Bronchial epithelial cell (primary cell): ENCODE measurements around the gene GATAD2B. TPM values are rescaled to one million over a fixed set of nuclear protein-coding genes. Genes with fewer than 3 reads are reported as not detected.
"Not testable (repeated sequence)": the region's sequence is repeated elsewhere in the genome, so short reads cannot be mapped to it uniquely, and the experiment has no call there.

ENCODE experiments used
- DNase-seq: peaks from one replicate; pipeline ENCODE4 v3.0.0-alpha.2; 2010; ENCODE audit warnings: low read depth
- FAIRE-seq: peaks from 2 replicates; lab custom pipeline; 2011; peaks lifted over from hg19 to GRCh38; lab: Jason Lieb, UNC
- H3K27me3 ChIP-seq: 2 replicates; pipeline ENCODE4 v1.5.1; 2011; ENCODE audit warnings: low read length; ENCODE audit not compliant: control insufficient read depth, insufficient read depth
- H3K36me3 ChIP-seq: 2 replicates; pipeline ENCODE4 v1.5.1; 2011; ENCODE audit warnings: low read length; ENCODE audit not compliant: control insufficient read depth, insufficient read depth
- H3K4me3 ChIP-seq: 2 replicates; pipeline ENCODE4 v1.5.1; 2011; ENCODE audit warnings: mild to moderate bottlenecking, low read depth, low read length, control low read depth
- total RNA-seq: library from RNA; depleted of rRNA; stranded (reverse); fragments of >200 nt; gene quantifications from 2 replicates; pipeline ENCODE4 v1.2.1, GENCODE V29; 2014
- TF ChIP-seq, protein P1 (sequence below): IDR thresholded peaks from 2 replicates; pipeline ENCODE4 v1.5.1; 2011; ENCODE audit warnings: mild to moderate bottlenecking, moderate library complexity, low read length, control low read depth, inconsistent platforms; ENCODE audit not compliant: insufficient read depth, severe bottlenecking

The GATAD2B gene
- total RNA-seq, 1 donor from 2014 or later, result 1.8 TPM

DNA sequence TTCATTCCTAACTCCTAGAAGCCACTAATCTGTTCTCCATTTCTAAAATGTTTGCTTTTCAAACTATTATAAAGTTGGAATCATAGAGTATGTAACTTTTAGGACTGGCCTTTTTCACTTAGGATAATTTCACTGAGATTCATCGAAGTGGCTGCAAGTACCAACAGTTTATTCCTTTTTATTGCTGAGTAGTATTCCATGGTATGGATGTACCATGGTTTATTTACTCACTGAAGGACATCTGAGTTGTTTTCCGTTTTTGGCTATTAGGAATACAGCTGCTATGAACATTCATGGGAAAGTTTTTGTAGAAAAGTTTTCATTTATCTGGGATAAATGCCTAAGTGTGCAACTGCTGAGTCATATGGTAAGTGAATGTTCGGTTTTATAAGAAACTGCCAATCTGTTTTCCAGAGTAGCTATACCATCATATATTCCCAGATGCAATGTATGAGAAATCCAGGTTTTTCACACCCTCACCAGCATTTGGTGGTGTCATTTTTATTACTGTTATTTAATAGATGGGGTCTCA is 81.2 kb downstream of the GATAD2B start:
- no peak for FAIRE-seq
- DNase-seq, result no peak
- Histone ChIP-seq H3K4me3 (no peak overlapping the region), H3K27me3 (no peaks in the 10 kb centered on the region), H3K36me3 (no peaks in the 10 kb centered on the region)
- TF ChIP-seq, protein P1, sequence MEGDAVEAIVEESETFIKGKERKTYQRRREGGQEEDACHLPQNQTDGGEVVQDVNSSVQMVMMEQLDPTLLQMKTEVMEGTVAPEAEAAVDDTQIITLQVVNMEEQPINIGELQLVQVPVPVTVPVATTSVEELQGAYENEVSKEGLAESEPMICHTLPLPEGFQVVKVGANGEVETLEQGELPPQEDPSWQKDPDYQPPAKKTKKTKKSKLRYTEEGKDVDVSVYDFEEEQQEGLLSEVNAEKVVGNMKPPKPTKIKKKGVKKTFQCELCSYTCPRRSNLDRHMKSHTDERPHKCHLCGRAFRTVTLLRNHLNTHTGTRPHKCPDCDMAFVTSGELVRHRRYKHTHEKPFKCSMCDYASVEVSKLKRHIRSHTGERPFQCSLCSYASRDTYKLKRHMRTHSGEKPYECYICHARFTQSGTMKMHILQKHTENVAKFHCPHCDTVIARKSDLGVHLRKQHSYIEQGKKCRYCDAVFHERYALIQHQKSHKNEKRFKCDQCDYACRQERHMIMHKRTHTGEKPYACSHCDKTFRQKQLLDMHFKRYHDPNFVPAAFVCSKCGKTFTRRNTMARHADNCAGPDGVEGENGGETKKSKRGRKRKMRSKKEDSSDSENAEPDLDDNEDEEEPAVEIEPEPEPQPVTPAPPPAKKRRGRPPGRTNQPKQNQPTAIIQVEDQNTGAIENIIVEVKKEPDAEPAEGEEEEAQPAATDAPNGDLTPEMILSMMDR, result no peak

- not testable (repeated sequence) for H3K27me3 ChIP-seq, H3K4me3 ChIP-seq, H3K36me3 ChIP-seq, FAIRE-seq, DNase-seq
Observed at GRCh38 chr1:153840774-153841173, 82.0 kb downstream of the GATAD2B start.

DNA sequence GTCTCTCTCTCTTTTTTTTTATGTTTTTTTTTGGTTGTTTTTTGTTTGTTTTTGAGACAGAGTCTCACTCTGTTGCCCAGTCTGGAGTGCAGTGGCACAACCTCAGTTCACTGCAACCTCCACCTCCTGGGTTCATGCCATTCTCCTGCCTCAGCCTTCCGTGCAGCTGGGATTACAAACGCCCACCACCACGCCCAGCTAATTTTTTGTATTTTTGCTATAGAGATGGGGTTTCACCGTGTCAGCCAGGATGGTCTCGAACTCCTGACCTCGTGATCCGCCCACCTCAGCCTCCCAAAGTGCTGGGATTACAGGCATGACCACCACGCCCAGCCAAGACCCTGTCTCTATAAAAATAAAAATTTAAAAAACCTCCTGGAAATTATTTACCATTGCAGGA is 88.8 kb downstream of the GATAD2B start:
- H3K36me3 ChIP-seq, FAIRE-seq, DNase-seq, H3K4me3 ChIP-seq, H3K27me3 ChIP-seq: not testable (repeated sequence)

DNA sequence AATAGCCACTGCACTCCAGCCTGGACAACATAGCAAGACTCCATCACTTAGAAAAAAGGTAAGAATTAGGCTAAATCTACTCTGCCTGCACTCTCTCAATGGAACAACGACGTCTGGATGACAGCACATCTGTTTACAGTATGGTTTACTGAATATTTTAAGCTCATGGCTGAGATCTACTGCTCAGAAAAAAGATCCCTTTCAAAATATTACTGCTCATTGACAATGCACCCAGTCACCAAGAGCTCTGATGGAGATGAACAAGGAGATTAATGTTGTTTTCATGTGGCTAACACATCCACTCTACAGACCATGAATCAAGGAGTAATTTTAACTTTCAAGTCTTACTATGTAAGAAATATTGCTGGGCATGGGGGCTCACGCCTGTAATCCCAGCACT is 89.6 kb downstream of the GATAD2B start:
- FAIRE-seq, result no peak
- TF ChIP-seq, protein P1, result no peak
- Histone ChIP-seq H3K27me3 (no peaks in the 10 kb centered on the region), H3K4me3 (no peak overlapping the region), H3K36me3 (no peaks in the 10 kb centered on the region)
- no peak for DNase-seq

GRCh38 chr1:153832293-153832692 is 90.5 kb downstream of the GATAD2B start:
- no peak for FAIRE-seq

GRCh38 chr1:153831026-153831425 is 91.7 kb downstream of the GATAD2B start:
- Histone ChIP-seq H3K36me3 (peaks cover 6% of the 10 kb centered on the region), H3K27me3 (no peaks in the 10 kb centered on the region), H3K4me3 (no peak overlapping the region)
- DNase-seq, result no peak
- TF ChIP-seq, protein P1, result no peak
- FAIRE-seq, result no peak

More at GRCh38 chr1:153832293-153832692, 90.5 kb downstream of the GATAD2B start:
- peaks cover 6% of the 10 kb centered on the region for H3K36me3 ChIP-seq
- no peak overlapping the region for H3K4me3 ChIP-seq
- TF ChIP-seq, protein P1, result no peak
- no peak for DNase-seq
- no peaks in the 10 kb centered on the region for H3K27me3 ChIP-seq
